GM12878 (cell line): Measurements from ENCODE around the gene LARP4. TPM values are rescaled to one million over a fixed set of nuclear protein-coding genes. Genes with fewer than 3 reads are reported as not detected.

Experiments used
- EP300 ChIP-seq, 2 experiments: fragments of 150-350 bp in 1 of 2; IDR thresholded peaks; 2 replicates each; pipeline ENCODE4 v1.6.1; 2011 to 2012; ENCODE audit warnings: low read depth in 2 of 2, low read length in 2 of 2, borderline replicate concordance in 1 of 2, improper control_type of control experiment in 1 of 2, inconsistent platforms in 1 of 2; ENCODE audit not compliant: control insufficient read depth in 1 of 2
- HDAC6 ChIP-seq: fragments of 200-600 bp; sonication (generic); IDR thresholded peaks from one replicate; pipeline ENCODE4 v1.8.0; 2017; ENCODE audit warnings: antibody characterized with exemption; ENCODE audit not compliant: unreplicated experiment
- MTA3 ChIP-seq: IDR thresholded peaks from 2 replicates; pipeline ENCODE4 v1.6.1; 2012; ENCODE audit warnings: low read length, inconsistent platforms, borderline replicate concordance
- POU2F2 ChIP-seq: IDR thresholded peaks from 3 replicates; pipeline ENCODE4 v1.6.1; 2011; ENCODE audit warnings: low read depth, mild to moderate bottlenecking, low read length, borderline replicate concordance
- RAD21 ChIP-seq: IDR thresholded peaks from 2 replicates; pipeline ENCODE4 v1.6.1; 2011; ENCODE audit warnings: mild to moderate bottlenecking, low read depth, low read length, moderate library complexity; ENCODE audit not compliant: insufficient read depth
- RELB ChIP-seq: fragments of 450-650 bp; IDR thresholded peaks from 2 replicates; pipeline ENCODE4 v1.6.1; 2017; ENCODE audit warnings: low read depth, mild to moderate bottlenecking, moderate library complexity
- SREBF1 ChIP-seq: IDR thresholded peaks from 2 replicates; pipeline ENCODE4 v1.6.1; 2012; ENCODE audit warnings: mild to moderate bottlenecking, low read length
- YBX1 ChIP-seq: fragments of 450-650 bp; IDR thresholded peaks from 2 replicates; pipeline ENCODE4 v1.6.1; 2016; ENCODE audit warnings: antibody characterized with exemption
- ZBTB33 ChIP-seq: fragments of 450-650 bp; IDR thresholded peaks from 2 replicates; pipeline ENCODE4 v1.6.1; 2017; ENCODE audit warnings: mild to moderate bottlenecking
- ZNF592 ChIP-seq: fragments of 450-650 bp; IDR thresholded peaks from 2 replicates; pipeline ENCODE4 v1.6.1; 2017; ENCODE audit warnings: mild to moderate bottlenecking, moderate library complexity
- polyA plus RNA-seq, 11 experiments: library from polyadenylated mRNA; depleted of rRNA in 4 of 11; unstranded in 6 of 11; stranded (reverse) in 5 of 11; fragments of >200 nt; fragmentation: Nextera tagmentation in 4 of 11; fragmentation: Illumina TruSeq in 1 of 11; extraction: Ambion mirVana in 4 of 11; extraction: Trizol in 1 of 11; gene quantifications; 1 replicate in 1 of 11; 2 replicates in 10 of 11; pipeline versions ENCODE4 v1.2.1 to v1.2.3, GENCODE V29; 2011 to 2016; ENCODE audit warnings: inconsistent platforms in 2 of 11, missing spikeins in 2 of 11, low read depth in 1 of 11
- total RNA-seq, 4 experiments: library from RNA; depleted of rRNA in 3 of 4; stranded (reverse); fragments of >200 nt in 3 of 4; fragmentation: Illumina TruSeq in 1 of 4; extraction: Trizol in 1 of 4; gene quantifications; 2 replicates each; pipeline versions ENCODE4 v1.2.1 to v1.2.3, GENCODE V29; 2013 to 2021
- TF ChIP-seq, protein P1 (sequence below): IDR thresholded peaks from 2 replicates; pipeline ENCODE4 v1.6.1; 2012; ENCODE audit warnings: low read length, inconsistent platforms
- TF ChIP-seq, protein P2 (sequence below): IDR thresholded peaks from 2 replicates; pipeline ENCODE4 v1.6.1; 2011; ENCODE audit warnings: borderline replicate concordance, low read depth, mild to moderate bottlenecking, moderate library complexity, low read length; ENCODE audit not compliant: insufficient read depth, poor library complexity, severe bottlenecking
- TF ChIP-seq, protein P3 (sequence below), 3 experiments: IDR thresholded peaks in 2 of 3; conservative IDR thresholded peaks in 1 of 3; 2 replicates each; pipeline ENCODE4 v1.5.1; 2011; ENCODE audit warnings: low read depth in 3 of 3, low read length in 3 of 3, mild to moderate bottlenecking in 3 of 3, control low read depth in 2 of 3, moderate library complexity in 2 of 3, inconsistent platforms in 1 of 3, mixed read lengths in 1 of 3; ENCODE audit not compliant: control insufficient read depth in 2 of 3, insufficient read depth in 1 of 3; ENCODE audit errors: extremely low read depth in 1 of 3

Gene LARP4
- total and polyA plus RNA-seq, 10 of the 15 experiments (the other 5 are each of a cell fraction or from before 2014, with no cell fraction given): 24.1 to 72.6 (median 35.6) TPM

- TF ChIP-seq SREBF1 (no peak), RELB (no peak), ZBTB33 (no peak), MTA3 (no peak), YBX1 (no peak), POU2F2 (no peak), EP300 (IDR thresholded peaks at IDR 0.05; ENCODE audit: borderline replicate concordance in 1 of 2, control insufficient read depth in 1 of 2, low read depth in 2 of 2, low read length in 2 of 2) (no peak), HDAC6 (no peak), ZNF592 (no peak), RAD21 (no peak)
- TF ChIP-seq, protein P1, sequence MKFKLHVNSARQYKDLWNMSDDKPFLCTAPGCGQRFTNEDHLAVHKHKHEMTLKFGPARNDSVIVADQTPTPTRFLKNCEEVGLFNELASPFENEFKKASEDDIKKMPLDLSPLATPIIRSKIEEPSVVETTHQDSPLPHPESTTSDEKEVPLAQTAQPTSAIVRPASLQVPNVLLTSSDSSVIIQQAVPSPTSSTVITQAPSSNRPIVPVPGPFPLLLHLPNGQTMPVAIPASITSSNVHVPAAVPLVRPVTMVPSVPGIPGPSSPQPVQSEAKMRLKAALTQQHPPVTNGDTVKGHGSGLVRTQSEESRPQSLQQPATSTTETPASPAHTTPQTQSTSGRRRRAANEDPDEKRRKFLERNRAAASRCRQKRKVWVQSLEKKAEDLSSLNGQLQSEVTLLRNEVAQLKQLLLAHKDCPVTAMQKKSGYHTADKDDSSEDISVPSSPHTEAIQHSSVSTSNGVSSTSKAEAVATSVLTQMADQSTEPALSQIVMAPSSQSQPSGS: no peak
- TF ChIP-seq, protein P2, sequence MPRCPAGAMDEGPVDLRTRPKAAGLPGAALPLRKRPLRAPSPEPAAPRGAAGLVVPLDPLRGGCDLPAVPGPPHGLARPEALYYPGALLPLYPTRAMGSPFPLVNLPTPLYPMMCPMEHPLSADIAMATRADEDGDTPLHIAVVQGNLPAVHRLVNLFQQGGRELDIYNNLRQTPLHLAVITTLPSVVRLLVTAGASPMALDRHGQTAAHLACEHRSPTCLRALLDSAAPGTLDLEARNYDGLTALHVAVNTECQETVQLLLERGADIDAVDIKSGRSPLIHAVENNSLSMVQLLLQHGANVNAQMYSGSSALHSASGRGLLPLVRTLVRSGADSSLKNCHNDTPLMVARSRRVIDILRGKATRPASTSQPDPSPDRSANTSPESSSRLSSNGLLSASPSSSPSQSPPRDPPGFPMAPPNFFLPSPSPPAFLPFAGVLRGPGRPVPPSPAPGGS: no peak
- TF ChIP-seq, protein P3, sequence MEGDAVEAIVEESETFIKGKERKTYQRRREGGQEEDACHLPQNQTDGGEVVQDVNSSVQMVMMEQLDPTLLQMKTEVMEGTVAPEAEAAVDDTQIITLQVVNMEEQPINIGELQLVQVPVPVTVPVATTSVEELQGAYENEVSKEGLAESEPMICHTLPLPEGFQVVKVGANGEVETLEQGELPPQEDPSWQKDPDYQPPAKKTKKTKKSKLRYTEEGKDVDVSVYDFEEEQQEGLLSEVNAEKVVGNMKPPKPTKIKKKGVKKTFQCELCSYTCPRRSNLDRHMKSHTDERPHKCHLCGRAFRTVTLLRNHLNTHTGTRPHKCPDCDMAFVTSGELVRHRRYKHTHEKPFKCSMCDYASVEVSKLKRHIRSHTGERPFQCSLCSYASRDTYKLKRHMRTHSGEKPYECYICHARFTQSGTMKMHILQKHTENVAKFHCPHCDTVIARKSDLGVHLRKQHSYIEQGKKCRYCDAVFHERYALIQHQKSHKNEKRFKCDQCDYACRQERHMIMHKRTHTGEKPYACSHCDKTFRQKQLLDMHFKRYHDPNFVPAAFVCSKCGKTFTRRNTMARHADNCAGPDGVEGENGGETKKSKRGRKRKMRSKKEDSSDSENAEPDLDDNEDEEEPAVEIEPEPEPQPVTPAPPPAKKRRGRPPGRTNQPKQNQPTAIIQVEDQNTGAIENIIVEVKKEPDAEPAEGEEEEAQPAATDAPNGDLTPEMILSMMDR (IDR thresholded peaks at IDR 0.05 in 2 of 3, conservative IDR thresholded peaks at IDR 0.05 in 1 of 3; ENCODE audit: control insufficient read depth in 2 of 3, extremely low read depth in 1 of 3, insufficient read depth in 1 of 3, low read depth in 3 of 3, low read length in 3 of 3): no peak
These were observed 45.3 kb upstream of the LARP4 start (continued) for GRCh38 chr12:50355365-50355764.
